Stimulated activated CD8-positive, alpha-beta memory T cell treated with anti-CD3 and anti-CD28 coated beads, Interleukin-7, amount 100 ng/mL, for 24 hours (primary cell): ENCODE results near the gene RAPGEF4.
"Not testable (repeated sequence)": the region's sequence is repeated elsewhere in the genome, so short reads cannot be mapped to it uniquely, and the experiment has no call there.

Source experiments
- DNase-seq: peaks from one replicate; pipeline ENCODE4 v3.0.0-alpha.2; 2020; ENCODE audit warnings: low read depth

RAPGEF4 gene

DNA sequence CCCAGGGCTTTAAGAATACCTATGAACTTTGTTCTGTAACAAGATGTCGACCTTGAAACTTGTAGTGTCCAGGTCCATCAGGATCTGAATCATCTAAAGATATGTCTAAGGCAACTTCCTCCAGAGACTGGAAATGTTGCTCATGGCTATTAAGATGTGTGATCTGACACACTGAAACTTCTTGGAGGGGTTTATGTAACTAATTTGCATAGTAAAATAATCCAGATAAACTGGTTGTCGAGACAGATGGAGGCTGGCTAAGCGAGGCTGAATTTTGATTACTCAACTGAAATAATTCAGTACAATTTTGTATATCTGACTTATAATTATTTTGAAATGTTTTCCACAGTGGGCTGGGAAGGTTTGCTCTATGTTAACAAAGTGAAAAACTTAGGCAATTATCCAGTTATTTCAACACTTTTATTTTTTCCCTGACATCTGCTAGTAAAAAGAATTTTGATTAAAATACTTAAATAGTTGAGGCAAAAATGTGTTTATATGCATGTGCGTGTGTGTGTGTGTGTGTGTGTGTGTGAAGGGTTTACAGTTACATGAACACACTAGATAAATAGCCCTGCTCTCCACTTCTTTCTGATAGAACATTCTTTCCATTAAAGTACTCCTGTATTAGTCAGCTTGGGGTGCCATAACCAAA, 328.6 kb downstream of the RAPGEF4 start:
- DNase-seq = no peak

- DNase-seq = no peak
These were observed 331.4 kb downstream of the RAPGEF4 start for GRCh38 chr2:173066887-173067676.

DNA sequence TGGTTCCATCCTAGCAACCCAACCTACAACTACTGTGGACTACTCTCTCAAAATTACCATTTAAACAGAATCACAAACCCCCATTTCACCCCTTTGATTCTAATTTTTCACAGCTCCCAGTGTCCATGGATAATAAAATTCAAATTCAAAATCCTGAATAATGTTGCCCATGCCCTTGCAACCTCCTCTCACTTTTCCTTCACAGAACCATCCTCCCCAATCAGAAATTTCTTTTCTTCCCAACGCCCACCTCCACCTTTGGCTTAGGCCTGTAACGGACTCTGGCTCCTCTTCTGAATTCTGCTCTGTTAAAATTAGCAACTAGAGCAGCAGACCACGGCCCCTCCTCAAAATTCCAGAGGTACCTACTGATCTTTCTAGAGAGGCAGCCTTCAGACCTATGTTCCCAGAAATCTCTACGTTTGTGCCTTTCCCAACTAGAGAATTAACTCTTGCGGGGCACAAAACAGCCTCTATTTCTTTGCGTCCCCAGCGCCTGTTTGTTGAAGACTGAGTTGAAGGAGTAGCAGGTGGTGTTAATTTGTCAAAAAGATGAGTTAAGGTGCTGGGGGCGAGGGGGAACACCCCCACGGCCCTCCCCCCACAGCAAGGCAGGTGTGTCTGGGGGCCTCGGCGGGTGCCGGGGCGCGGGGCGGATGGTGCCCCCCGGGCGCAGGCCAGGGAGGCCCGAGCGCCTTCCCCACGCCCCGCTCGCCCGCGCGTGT, 339.6 kb downstream of the RAPGEF4 start:
- no peak for DNase-seq

DNA sequence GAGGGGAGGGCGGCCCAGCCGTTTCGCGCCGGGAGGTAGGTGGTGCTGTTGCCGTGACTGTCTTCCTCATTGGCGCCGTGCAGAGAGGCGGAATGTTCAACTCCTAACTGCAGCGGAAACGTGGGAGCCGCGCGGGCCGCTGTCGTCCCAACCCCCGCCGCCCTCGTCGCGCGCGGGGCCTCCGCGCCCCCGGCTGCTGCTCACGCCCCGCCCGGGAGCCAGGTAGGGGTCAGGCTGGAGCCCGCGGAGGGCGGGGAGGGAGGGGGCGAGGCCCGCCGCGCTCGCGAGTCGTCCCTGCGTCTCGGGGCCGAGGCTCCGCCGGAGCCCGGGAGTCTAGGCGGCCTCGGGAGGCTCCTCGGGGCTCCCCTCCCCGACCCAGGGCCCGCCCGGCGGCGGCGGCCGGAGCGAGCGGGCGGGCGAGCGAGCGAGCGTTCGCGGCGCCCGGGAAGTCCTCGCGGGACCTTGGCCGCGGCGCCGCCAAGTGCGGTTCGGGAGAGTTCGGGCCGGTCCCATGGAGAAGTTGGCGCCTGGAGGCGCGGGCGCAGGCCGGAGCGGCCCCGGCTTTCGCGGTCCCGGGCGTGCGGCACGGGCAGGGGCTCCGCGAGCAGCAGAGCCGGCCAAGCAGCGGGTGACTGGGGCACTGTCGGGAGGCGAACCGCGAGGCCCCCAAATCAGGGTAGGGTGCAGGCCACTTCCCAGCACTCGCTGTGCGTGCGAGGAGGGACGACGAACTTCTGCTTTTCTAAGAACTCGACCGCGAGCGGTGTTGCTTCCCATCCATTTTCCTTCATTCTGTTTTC, 340.3 kb downstream of the RAPGEF4 start, which contains the start of gene MAP3K20:
Gene MAP3K20, plus strand, starts transcription at position 66 of the 800 bp plus-strand sequence. CDS start 15,186 bp downstream, outside the sequence.
- DNase-seq = no peak

GRCh38 chr2:173076581-173077345, 341.1 kb downstream of the RAPGEF4 start:
- DNase-seq = no peak

GRCh38 chr2:173077506-173078177, 342.0 kb downstream of the RAPGEF4 start:
- DNase-seq = no peak

- DNase-seq = no peak
These were observed 343.5 kb downstream of the RAPGEF4 start for GRCh38 chr2:173079141-173079540.

GRCh38 chr2:173079973-173080860, 344.6 kb downstream of the RAPGEF4 start:
- DNase-seq = no peak

DNA sequence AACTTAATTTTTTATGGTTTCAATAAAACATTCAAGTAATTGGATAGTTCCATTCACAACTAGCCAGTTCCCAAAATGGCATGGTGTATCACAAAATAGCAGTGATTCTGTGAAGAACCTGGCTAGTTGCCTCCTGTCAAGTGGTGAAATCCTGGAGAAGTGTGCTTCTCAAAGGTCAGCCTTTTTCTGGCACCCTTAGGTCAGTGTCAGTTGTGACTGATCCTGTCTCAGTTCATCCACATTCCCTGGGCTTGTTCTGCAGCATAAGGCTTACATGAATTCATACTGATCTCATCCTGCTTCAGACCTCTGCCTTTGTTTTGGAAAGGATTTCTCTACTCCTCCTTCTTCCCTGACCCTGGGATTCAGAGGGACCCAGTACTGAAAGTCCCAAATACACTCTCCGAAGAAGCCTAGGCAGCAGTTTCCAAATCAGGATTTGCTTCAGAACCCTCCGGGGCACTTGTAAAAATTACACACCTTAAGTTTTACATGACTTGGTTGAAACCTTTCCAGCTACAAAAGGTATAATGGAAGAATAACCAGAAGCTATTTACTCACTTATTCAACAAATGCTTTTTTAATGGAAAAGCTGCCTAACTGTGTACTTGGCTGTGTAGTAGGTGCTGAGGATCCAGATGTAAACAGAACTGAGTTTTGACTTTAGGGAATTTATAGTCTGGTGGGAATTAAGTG, 351.0 kb downstream of the RAPGEF4 start:
- DNase-seq = no peak

- DNase-seq = no peak
These were observed 351.6 kb downstream of the RAPGEF4 start for GRCh38 chr2:173087214-173087581.

DNA sequence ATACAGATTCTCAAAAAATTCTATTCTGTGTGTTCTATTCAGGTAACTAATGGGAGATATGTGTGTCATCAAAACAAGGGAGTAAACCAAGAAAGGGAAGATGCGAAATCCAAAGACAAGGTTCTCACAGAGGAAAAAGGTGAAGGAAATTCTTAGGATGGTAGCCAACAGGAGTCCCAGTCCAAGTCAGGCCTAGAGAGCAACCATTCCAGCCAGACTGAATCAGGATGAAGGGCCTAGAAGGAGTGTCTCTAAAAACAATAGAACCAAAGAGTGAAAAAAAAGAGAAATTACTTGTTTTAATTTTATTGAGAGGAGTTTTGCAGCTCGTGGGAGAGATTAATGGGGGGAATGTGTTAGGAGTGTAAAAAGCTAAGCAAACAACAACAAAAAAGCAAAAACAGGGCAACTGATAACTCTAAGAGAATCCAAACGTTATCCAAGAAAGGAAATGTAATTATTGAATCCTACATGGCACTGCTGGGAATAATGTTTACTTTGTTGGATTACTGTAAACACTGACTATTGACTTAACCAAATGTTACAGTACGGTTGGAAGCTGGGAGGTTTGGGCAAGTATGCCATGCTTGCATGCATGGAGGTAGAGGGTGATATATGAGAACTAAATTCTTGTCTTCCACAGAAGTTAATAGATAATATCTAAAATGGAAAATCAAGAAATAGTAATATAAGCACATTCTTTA, 352.3 kb downstream of the RAPGEF4 start:
- DNase-seq = no peak

GRCh38 chr2:173090276-173090877, 354.7 kb downstream of the RAPGEF4 start:
- no peak for DNase-seq

- DNase-seq = no peak
These were observed 355.5 kb downstream of the RAPGEF4 start for GRCh38 chr2:173090973-173091660.

GRCh38 chr2:173091910-173092309, 356.3 kb downstream of the RAPGEF4 start:
- DNase-seq = no peak

DNA sequence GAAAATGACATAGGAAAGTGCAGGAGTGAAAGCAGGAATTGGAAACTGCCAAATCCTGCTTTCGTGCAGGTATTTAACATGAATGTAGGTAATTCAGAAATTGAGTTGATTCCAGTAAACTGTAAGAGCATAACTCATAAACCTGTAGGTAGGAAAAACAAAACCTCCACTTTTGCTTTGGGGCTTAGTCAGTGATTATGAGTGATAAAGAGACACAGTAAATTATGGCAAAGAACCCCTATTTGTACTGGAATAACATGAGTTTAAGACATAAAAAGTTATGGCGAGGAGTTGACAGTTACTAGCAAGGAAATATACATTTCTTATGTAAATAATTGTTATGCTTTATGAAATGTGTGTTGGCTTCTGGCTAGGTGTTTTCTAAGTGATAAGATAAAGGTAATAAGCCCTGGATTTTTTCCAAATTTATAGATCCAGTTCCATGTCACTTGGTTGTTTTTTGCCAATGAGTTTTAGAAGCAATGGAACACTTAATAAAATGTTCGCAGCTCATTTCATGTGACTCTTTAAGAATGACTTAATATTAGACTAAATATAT, 357.3 kb downstream of the RAPGEF4 start:
- DNase-seq = no peak

DNA sequence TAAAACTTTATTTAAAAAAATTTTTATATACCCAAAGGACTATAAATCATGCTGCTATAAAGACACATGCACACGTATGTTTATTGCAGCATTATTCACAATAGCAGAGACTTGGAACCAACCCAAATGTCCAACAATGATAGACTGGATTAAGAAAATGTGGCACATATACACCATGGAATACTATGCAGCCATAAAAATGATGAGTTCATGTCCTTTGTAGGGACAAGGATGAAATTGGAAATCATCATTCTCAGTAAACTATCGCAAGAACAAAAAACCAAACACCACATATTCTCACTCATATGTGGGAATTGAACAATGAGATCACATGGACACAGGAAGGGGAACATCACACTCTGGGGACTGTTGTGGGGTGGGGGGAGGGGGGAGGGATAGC, 358.0 kb downstream of the RAPGEF4 start:
- DNase-seq = not testable (repeated sequence)

DNA sequence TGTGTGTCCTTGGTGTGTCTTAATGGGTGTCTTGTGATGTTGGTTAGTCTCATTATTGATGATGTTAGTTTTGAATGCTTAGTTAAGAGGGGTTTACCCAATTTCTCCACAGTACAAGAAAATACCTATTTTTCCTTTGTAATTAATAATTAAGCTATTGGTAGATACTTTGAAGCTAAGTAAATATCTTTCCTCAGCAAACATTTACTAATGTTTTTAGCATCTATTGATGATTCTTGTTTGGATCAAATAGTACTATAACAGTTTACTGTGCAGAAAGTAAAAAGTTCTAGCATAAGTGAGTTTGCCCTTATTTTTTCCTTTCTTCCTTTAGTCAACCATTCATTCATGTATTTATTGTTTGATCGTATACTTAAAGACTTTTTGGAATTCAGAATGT, 359.1 kb downstream of the RAPGEF4 start:
- DNase-seq = no peak
